SIG-M5 (cell line): ENCODE results near the gene GALNT2.

Experiments used
- DNase-seq: peaks from one replicate; lab custom pipeline; 2025; lab: John Stamatoyannopoulos, UW

Gene GALNT2

DNA sequence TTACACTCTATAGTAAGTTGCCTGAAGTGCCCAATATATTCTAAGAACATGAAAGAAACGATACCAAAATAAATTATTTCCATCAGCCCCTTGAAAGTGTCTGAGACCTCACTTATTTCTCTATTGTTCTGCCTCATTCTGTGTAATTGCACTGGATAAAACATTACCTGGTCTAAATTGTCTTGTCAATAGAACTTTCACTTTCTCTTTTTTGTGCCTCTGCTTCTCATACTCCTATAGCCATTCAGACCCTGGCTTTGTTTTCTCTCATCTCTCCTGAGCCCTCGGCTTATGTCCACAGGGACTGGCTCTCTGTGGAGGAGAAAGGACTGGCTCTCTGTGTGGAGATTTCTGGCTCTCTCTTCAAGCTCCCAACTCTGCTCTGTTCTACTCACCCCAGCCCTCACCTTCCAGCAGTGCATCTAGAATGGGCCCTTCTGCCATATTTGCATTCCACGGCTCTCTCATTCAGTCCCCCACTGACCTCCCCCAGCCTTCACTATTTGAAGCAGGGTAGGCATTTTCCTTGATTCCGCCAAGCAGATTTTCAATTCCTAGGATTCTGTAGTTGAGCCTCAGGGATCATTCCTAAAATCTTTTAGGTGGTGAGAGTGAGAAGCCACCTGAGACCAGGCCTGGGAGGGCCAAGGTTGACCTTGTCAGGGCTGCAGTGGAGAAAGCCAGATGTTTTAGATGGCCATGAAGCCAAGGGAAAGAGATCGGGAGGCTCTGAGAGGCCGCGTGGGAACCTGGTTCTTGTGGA is 15.9 kb upstream of the GALNT2 start:
- DNase-seq: no peak

- DNase-seq: no peak
Observed at GRCh38 chr1:230052018-230052417, 15.0 kb upstream of the GALNT2 start.

DNA sequence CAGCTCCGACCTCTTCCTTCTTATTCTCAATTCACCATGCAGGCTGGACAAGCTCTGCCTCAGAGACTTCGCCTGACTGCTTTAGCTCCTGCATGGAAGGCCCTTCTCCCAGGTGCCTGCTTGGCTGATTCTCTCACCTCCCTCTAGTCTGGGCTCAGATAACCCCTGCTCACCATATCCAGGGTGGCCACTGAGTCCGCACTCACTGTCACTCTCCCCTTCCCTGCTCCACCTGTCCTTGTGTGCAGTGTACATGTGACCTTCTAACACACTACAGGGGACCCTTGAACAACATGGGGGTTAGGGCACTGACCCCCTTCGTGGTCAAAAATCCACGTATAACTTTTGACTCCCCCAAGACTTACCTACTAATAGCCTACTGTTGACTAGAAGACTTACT is 14.4 kb upstream of the GALNT2 start:
- no peak for DNase-seq

- DNase-seq: no peak
Observed at GRCh38 chr1:230054092-230054749, 12.8 kb upstream of the GALNT2 start.

GRCh38 chr1:230056098-230056497 is 10.9 kb upstream of the GALNT2 start:
- no peak for DNase-seq

DNA sequence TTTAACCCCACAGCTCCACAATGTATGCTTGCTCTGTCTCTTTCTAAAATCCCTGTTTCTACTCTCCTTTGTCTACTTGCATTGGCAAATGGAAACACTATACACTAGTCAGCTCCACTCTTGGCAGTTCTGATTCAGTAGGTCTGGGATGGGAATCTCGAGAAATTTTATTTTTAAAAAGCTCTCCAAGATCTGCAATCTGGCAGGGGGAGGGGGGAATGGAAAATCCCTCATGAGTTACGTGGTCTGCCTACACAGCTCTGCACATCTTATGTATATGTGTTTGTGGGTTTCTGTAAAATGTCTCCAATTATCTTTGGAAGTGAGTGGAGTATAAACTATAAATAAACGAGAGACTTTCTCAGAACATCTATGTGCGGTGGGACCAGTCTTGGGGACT is 9.9 kb upstream of the GALNT2 start:
- DNase-seq: no peak

DNA sequence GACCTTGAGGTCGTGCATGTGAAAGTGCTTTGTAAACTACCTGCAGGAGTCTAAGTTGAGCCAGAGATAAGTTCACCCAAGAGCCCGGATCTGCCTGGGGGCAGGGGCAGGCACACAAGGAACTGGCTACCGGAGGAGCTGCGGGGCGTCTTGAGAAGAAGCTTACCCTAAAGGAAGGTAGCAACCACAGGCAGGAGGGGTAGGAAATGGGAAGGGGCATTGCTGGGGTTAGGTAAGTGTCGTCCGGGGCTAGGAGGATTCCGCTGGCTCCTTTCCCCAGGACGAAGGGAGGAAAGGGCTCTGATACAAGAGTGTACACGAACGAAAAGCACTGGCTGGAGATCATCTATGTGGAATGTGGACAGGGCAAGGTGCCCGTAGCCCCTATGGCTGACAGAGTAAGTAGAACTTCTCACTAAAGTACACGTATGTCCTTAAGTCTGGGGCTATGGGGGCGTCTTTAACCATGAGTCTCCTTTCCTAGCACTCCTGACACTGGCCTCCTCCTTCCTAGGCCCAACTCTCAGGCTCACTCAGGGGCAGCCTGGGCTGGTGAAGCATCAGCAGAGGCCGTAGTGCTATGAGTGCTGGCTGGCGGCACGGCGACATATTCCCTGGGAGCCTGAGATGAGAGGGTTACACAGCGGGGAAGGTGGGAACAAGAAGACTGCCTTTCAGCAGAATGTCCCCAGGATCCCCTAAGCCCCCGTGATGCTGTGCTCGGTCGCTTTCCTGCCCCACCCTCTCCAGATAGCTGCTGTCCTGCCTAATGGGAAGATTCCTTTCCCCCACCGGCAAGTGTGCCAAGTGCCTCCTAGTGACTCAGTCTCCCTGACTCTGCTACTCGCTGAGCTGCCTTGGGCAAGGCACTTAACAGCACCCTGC is 9.1 kb upstream of the GALNT2 start:
- no peak for DNase-seq

GRCh38 chr1:230058626-230059025 is 8.4 kb upstream of the GALNT2 start:
- DNase-seq: no peak

- DNase-seq: no peak
Observed at GRCh38 chr1:230061801-230062200, 5.2 kb upstream of the GALNT2 start.

- DNase-seq: no peak
Observed at GRCh38 chr1:230062521-230062920, 4.5 kb upstream of the GALNT2 start.

GRCh38 chr1:230064283-230064682 is 2.8 kb upstream of the GALNT2 start:
- DNase-seq: no peak

- no peak for DNase-seq
Observed at GRCh38 chr1:230065161-230065560, 1.9 kb upstream of the GALNT2 start.

GRCh38 chr1:230065571-230065970 is 1.5 kb upstream of the GALNT2 start:
- no peak for DNase-seq

- no peak for DNase-seq
Observed at GRCh38 chr1:230066031-230066430, 1.0 kb upstream of the GALNT2 start.

GRCh38 chr1:230067419-230067870 is 407 bp downstream of the GALNT2 start:
- no peak for DNase-seq

GRCh38 chr1:230067871-230068620 is 1.0 kb downstream of the GALNT2 start:
- no peak for DNase-seq

DNA sequence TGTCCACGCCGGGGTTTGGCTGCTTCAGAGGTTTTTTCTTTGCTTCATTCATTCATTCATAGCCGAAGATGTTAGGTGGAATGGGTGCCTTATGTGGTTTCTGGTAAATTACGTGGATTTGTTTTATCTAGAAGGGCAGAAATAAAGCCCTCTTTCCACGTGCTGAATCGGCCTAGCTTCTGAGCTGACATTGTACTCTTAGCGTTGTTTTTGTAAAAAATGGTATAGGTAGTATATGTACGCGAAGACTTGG is 1.5 kb downstream of the GALNT2 start:
- no peak for DNase-seq

DNA sequence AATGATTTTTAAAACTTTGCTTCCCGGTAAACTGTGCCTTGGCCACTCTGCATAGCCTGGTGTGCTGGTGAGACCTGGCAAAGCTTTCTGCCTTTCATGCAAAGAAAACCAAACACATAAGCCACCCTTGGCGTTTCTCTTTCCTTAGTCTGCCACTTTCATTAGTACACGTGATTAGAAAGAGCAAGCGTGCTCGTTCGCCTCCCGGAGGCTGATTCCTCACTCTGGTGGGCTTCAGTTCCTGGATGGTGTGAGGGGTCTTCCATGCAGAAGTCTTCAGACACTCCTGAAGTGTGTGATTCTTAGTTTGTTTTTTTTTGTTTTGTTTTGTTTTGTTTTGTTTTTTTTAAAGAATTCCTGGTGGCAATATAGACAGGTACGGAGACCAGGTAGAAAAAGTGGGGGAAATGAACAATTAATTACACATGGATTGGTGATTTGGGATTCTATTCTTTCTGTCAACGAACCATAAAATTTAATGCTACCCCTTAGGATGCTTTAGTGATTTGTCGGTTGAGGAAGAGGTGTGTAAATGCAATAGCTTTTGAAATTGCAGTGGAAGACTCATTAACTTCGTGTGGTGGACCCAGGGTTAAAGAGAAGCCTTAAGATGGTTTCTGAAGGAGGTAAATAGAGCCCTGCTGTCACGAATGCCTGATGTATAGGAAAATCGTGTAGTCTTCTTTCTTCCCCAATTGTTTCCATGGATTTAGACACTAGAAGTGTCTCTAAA is 2.1 kb downstream of the GALNT2 start:
- DNase-seq: no peak

DNA sequence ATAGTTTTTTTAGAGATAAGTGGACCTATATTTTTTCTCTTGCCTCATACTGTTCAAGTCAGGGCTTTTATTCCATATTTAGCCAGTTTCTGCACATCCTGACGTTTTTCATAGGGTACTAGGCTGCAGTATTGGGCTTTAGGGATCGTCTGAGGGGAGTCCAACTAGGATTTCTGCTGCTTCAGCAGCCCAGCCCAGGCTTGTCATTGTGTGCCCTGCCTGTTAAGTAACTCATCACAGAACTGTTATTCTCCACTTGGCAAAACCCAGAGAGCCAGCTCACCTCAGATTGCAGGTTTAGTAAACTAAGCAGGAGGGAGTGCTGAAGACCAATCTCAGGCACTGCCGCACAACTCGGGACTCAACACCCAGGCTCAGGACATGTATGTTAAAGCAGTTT is 2.8 kb downstream of the GALNT2 start:
- DNase-seq: no peak

DNA sequence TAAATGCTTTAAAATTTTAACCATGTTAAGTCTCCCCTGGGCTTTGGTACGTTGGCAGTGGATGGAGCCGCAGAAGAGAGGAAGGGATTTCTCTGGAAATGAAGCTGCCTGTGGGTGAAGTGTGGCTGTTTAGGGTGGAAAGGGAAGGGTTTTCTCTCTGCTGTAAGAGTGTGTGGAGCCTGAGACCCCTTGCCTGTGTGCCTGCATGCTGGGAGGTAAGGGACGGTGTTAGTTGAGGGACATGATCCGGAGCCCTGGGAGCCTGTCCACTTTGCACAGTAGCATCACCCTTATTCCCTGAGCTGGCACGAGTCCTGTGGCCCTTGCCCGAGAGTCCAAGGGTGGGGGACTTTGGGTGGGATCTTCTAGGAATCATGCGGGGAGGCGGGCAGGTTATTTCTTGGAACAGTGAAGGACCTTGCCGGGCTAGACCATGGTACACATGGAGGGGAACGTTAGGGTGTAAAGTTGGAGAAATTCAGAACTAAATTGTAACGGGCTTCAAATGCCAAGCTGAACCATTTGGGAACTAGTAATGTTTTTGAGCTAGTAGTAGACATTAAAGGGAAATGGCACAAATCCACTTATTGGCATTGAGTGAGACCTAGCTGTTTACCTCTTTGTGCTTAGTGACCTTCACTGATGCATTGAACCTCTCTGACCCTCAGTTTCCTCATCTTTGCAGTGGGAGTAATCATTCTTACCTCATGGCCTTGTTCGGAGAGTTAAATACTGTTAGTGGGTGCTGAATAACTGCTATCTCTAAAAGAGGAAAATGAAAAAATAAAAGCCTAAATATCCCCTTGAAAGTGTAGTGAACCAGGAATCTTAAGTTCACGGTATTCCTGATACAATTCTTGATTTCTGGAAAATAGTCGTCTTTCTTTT is 3.5 kb downstream of the GALNT2 start:
- no peak for DNase-seq

DNA sequence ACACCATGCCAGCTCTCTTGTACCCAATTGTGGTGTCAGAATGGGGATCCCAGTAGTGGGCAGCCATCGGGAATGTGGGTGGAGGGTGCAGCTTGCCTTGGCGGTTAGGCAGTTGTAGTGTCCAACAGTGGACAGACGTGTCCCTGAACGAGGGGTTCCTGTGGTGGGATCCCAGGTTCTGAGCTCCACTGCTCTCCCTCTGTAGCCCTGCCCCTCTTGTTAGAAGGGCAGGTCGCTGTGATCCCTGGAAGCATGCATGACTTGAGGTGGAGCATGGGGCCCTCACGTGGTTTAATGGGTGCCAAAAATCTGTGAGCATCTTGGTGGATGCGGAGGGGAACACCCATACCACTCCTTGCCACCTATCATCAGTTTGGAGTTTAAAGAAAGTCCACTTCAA is 4.3 kb downstream of the GALNT2 start:
- DNase-seq: no peak
